A204.1 (cell line): ENCODE data around the gene ZNF385C.
"Not testable (repeated sequence)": the region's sequence is repeated elsewhere in the genome, so short reads cannot be mapped to it uniquely, and the experiment has no call there.

Experiments
- FAIRE-seq: peaks from 2 replicates; lab custom pipeline; 2012; peaks lifted over from hg19 to GRCh38; lab: Jason Lieb, UNC

The ZNF385C gene

GRCh38 chr17:42042598-42043319 lies 55.5 kb downstream of the ZNF385C start:
- FAIRE-seq = no peak

DNA sequence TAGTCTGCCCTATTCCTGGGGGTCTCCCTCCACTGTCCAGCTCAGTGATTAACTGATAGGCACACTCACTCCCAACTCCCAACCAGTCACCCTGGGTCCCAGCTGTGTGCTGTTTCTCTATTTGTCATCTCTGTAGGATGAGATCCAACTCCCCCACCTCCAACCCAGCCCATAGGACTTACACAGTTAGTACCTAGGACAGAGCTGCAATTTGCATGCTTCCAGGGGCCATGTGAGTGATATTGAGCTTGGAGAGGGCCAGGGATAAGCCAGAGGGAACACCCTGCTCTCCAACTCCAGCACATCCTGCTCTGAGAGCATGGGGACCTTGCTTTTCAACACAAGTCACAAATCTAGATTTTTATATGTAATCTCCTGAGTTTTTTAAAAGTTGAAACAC lies 56.7 kb downstream of the ZNF385C start:
- FAIRE-seq = no peak

DNA sequence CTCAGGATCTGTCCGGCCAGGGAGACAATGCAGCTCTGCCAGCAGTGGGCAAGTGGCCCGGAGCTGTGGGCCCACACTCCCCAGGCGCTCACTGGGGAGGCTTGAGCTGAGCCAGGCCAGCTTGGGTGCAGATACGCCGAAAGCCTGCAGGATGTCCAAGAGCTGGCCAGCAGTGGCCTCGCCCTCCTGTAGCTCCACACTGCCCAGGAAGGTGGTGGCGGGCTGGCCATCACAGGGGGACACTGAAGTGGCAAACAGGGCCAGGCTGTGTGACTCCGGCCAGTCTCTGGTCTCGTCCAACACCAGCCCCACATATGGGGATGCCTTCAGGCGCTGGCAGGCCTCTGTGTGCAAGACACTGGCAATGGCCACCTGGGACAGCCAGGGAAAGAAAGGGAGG lies 57.5 kb downstream of the ZNF385C start:
- FAIRE-seq = no peak

DNA sequence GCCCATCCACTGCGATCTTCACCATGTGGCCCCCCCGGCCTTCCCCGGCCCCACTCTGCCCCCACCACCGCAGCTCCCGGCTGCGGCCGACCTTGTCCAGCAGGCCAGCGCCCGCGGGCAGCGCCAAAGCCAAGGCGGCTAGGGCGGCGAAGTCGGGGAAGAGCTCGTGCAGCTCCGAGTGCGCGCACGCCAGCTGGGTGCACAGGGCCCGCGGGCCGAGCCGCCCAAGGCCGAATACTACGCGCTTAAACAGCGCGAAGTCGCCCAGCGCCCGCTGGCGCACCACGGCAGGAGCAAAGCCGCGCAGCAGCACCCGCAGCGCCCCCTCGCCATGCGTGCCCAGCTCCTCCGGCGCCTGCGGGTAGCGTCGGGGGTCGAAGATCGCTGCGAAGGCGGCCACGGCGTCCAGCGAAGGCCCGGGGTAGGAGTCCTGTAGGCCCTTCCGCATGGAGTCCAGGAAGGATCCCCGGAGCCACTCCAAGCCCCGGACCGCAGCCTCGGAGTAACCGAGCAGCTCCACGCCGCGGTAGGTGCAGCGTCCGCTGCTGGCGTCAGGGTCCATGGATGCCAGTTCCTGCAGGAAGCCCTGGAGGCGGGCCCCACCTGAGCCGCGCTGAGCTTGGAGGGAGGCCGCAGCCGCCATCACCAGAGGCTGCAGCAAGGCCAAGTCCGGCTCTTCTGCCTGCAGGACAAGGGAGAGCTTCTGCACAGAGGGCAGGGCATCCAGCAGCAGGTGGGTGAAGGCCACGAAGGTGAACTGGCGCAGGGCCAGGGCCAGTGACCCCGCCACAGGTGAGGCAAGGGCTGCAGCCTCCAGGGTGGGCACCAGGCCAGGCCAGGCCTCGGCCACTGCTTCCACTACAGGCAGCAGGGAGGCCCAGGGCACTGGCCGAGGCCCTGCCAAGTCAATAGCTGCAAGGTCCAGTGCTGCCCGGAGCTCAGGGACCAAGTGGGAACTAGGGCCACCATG lies 58.2 kb downstream of the ZNF385C start:
- no peak for FAIRE-seq

DNA sequence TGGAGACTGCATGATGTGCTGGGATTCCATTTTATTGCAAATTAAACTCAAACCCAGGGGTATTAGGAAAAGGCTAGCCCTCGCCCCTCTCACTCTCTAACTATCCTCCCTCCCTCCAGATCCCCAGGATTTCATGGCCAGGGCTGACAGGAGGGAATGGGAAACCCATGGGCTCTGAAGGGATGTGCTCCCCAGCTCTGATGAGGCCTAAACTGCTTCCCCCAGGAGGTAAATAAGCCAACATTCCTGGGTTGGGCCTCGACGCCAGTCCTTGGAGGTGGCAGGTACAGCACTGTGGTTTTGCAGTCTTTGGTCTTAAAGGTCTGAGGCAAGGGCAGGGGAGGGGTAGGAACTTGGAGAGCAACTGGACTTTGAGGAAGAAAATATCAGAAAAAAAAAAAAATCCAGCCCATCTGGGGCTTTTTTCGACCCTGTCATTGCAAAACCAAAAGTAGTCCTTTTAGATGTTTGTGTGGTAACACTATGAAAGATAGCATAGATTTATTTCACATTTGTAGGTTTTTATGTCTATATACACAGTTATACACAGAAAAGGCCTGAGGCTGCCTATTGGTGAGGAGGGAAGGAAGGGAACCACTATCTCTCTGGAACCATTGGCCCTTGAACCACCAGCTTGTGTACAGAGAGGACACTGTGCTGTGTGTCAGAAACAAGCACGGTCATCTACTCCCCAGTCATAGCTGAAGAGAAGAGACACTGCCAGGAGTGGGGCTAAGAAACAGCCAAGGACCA lies 59.9 kb downstream of the ZNF385C start:
- FAIRE-seq = no peak

DNA sequence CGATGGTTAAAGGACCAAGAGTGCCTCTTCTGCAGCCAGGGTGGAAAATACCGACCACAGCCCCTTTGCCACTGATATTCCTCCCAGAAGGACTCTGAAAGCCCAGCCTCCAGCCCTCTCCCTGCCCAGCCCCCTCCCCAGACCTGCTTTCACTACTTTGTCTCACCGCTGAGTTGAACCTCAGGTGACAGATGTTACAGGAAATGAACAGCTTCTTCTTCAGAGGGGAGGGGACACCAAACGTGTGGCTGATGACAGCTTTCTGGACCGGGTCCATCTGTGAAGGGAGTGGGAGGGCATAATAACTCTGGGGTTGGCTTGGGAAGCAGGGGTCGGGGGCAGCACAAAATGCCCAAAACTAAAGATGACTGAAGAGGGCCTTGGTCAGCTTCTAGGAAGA lies 64.2 kb downstream of the ZNF385C start:
- FAIRE-seq = no peak

DNA sequence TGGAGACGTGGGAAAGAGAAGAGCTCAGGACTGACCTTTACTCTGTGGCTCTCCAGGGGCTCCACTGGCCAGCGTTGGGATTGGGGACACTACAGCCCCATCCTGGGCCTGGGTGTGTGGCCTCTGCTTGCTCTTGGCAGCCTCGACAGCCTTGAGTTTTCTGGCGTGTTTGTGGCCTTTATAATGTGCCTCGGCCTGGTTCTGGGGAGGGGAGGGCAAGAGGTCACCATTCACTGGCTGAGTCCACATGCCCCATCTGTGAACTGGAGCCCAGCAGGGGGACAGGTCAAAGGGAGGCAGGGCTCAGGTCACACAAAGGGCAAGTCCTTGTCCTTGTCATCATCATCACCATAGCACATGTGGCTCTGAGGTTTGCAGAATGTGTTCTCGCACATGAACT lies 66.7 kb downstream of the ZNF385C start:
- FAIRE-seq = no peak

DNA sequence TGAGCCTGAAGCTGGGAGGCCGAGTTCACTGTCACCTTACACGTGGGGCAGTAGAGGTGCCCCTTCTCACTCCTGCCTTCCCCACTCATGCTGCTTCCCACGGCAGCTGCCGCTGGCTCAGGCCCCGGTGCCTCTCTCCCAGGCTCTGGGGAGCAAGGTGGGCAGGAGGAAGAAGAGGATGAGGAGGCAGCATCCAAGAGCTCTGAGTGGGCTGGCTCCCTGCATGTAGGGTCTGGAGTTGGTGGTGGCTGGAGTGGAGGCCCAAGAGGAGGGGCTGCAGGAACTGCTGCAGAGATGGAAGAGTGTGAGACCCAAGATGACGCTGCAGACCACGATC lies 69.5 kb downstream of the ZNF385C start:
- FAIRE-seq = no peak

DNA sequence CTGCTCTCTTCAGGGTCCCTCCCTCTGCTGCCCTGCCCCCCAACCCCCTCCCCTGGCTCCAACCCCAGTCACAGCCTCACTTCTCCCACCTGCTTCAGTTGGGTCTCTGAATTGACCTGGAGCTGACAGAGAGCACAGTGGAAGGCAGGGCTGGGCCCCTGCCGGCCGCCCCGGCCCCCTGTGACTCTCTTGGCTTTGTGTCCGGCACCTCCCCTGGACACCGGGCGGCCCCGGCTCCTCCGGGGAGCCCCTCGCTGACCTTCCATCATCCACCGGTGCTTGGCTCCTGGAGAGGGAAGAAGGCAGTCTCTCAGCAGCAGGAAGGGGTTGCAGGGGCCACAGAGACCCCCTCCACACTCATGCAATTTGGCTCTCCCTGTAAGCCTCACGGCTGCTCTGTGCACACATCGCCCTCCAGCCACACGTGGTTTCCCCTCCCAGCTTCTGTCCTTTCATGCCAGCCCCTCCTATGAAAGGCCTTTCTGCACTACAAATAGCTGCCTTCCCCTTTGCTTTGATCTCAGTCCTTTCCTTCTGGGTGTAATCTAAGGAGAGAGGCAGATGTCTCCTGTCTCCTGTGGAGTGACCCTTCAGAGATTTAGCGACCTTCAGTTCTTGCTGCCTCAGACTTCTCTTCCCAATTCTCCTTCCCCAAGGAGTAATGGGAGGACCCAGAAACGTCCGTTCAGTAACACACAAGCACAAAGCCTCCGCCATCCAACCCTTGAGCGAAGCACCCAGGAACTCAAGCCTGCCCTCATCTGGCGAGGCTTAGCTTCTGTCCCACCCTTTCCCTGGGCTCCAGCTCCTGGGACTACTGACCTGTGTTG lies 70.1 kb downstream of the ZNF385C start:
- FAIRE-seq = no peak

DNA sequence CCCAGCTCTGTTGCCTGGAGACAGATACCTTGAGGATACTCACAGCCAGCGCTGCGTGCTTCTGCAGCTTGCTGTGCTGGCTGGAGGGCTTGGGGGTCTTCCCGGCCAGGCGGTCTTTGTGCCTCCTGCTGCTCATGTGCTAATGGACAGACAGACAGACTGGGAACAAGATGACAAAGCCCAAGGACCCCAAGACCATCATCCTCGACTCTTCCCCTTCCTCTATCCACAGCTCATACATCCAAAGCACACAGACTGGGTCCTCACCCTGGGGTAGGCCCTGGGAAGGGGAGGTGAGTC lies 70.7 kb downstream of the ZNF385C start:
- no peak for FAIRE-seq

DNA sequence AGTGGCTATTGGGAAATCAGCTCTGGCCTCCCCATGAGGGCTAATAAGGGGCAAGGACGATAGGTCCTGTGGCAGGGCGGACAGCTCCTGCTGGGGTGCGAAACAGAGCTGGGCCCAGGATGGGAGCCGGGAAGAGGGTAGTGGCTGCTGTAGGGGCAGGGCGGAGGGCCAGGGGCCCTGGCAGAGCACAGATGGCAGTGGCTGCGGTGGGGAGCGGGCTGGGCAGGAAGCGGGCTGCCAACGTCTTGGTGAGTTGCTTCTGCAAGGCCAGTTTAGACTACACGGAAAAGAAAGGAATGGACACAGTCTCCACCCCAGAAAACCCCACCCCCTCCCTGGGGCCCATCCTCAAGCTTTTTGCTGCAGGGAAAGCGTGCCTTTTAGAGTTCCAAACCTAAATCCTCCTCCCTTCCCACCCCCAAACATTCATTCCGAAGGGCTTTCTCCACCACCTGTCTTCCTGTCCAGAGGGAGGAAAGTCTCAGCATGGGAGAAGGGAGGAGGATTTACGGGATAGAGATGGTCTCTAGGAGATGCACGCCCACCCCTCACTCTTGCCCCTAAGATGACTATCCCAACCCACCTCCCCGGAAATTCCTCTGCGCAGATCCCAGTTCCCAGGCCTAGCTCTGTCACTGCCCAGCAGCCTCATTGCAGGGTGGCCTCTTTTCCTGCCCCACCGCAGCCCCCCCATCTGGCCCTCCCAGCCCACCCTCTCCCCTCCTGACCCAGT lies 71.2 kb downstream of the ZNF385C start:
- FAIRE-seq = no peak

- no peak for FAIRE-seq
Measured at GRCh38 chr17:42025936-42026335, 72.3 kb downstream of the ZNF385C start.

DNA sequence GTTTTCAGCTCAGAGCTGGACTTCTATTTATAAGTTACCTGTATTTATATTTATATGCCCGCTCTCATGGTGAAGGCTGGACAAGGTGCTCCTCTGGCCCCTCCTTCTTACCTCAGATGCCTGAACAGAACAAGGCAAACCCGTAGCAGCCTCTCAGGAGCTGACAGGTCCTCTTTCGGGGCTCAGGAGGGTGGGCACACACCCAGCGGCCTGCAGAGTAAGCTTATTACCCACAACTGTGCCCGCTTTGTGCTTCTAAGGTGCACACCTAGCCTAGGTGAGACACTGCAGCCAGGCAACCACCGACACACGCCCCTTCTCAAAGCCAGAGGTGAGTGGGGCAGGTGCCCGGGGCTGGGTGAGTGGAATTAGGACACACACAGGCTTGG lies 73.1 kb downstream of the ZNF385C start:
- no peak for FAIRE-seq

DNA sequence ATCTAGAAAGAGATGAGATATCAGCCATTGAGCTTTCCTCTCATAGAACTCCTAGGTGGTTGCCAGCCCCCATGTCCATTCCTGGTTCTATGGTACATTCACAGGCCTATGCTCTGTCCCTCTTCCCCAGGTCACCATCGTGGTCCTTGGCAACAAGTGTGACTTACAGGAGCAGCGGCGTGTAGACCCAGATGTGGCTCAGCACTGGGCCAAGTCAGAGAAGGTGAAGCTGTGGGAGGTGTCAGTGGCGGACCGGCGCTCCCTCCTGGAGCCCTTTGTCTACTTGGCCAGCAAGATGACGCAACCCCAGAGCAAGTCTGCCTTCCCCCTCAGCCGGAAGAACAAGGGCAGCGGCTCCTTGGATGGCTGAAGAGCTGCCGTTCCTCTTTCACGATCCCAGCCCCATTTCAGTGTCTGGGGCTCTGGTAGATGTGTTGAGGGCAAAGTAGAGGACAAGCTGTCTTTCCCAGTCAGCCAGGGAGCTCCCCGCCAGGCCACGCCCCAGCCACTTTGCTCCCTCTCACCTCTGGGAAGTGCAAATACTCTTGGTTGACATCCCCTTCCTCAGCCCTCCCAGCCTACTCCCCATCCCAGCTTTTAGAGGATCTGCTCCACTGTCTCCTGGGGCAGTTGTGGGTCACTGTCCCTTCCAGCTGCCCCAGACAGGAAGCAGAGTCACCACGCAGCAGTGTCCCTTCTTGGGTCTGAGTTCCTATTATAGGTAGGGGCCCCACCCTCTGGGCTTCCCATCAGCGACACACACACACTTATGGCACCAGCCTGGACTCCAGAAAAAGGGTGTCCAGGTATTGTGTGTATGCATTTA lies 74.5 kb downstream of the ZNF385C start:
- no peak for FAIRE-seq

DNA sequence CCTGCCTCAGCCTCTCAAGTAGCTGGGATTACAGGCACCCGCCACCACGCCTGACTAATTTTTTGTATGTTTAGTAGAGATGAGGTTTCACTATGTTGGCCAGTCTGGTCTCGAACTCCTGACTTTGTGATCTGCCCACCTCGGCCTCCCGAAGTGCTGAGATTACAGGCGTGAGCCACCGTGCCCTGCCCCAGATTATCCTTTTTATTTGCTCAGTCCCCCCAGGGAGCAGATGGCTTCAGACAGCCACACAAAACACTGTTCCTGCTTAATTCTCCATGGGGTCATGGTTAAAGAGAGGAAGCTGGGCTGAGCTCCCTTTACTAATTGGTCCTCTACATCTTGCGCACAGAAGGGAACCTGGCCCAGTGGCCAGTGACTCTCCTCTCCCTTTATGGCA lies 77.4 kb downstream of the ZNF385C start:
- not testable (repeated sequence) for FAIRE-seq

GRCh38 chr17:42019509-42020404 lies 78.5 kb downstream of the ZNF385C start, which contains the start of gene NKIRAS2:
Gene NKIRAS2, plus strand, starts transcription at chr17:42020090. Its CDS starts 1,488 bp downstream, at chr17:42021578.
- FAIRE-seq = no peak

DNA sequence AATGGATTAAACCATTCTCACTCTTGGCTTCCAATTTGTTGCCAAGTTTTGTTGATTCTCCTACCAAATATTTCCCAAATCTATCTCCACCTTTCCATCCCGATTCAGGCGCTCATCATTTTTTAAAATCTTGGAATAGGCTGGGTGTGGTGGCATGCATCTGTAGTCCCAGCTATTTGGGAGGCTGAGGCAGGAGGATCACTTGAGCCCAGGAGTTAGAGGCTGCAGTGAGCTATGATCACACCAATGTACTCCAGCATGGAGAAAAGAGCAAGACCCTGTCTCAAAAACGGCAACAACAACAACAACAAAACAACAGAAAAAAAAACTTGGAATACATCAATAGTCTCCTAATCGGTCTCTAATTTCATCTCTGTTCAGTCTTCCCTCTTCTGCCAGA lies 79.3 kb downstream of the ZNF385C start:
- no peak for FAIRE-seq

DNA sequence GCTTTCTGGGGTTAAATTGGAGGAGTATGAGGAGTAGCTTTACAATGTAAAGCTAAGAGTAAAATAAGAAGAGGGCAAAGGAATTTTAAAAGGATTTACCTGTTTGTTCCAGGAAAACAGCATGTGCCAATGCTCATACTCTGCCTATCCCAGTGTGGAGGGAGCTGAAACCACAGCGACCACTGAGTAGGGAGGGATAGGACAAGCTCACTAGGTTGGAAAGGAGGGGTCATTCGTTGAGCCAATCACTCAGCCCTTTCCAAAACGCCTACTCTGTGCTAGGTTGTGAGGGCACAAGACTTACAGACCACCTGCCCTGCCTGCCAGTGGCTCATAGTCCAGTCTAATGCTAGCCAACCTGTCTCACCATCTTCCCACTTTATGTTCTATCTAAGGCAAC lies 79.9 kb downstream of the ZNF385C start:
- no peak for FAIRE-seq

- FAIRE-seq = no peak
Measured at GRCh38 chr17:42017866-42018200, 80.4 kb downstream of the ZNF385C start.
